G401.6 (cell line): ENCODE results near the gene PDE6A.

Experiments used
- FAIRE-seq: peaks from 2 replicates; lab custom pipeline; 2012; peaks lifted over from hg19 to GRCh38; lab: Jason Lieb, UNC

Gene PDE6A

GRCh38 chr5:149809931-149810691 is 134.5 kb downstream of the PDE6A start:
- FAIRE-seq = no peak

GRCh38 chr5:149808264-149808982 is 136.2 kb downstream of the PDE6A start:
- no peak for FAIRE-seq
